ENCODE measurements around the gene CNPY3. TPM values are rescaled to one million over a fixed set of nuclear protein-coding genes. Genes with fewer than 3 reads are reported as not detected.

The CNPY3 gene
- polyA plus RNA-seq, 1 donor (not counting 4 experiments of a cell fraction or from before 2014, with no cell fraction given): 19.7 TPM

- Histone ChIP-seq H3K4me2 (ENCODE audit: control insufficient read depth, extremely low read depth, insufficient read depth, low read depth, low read length) (no peak overlapping the region), H3K36me3 (ENCODE audit: control insufficient read depth in 2 of 2, extremely low read depth in 1 of 2, insufficient read depth in 2 of 2, low read length in 2 of 2) (no peaks in the 10 kb centered on the region), H3K9me1 (ENCODE audit: control insufficient read depth, extremely low read depth, insufficient read depth, low read length) (no peaks in the 10 kb centered on the region), H3K9me3 (ENCODE audit: control insufficient read depth, low read depth, low read length) (no peaks in the 10 kb centered on the region), H4K20me1 (ENCODE audit: control insufficient read depth, extremely low read depth, insufficient read depth, low read length) (no peaks in the 10 kb centered on the region), H3K27me3 (ENCODE audit: control insufficient read depth, extremely low read depth, insufficient read depth, low read length) (no peaks in the 10 kb centered on the region), H3K4me1 (ENCODE audit: control insufficient read depth, extremely low read depth, insufficient read depth, low read length) (peaks cover 8% of the 10 kb centered on the region), H3K9ac (ENCODE audit: control insufficient read depth, extremely low read depth, insufficient read depth, low read length) (no peak overlapping the region), H3K4me3 (ENCODE audit: control insufficient read depth in 2 of 3, extremely low read depth in 1 of 3, insufficient read depth in 2 of 3, low read depth in 1 of 3, low read length in 3 of 3) (no peak overlapping the region), H3K27ac (ENCODE audit: control insufficient read depth, insufficient read depth, low read length) (no peak overlapping the region), H3K79me2 (ENCODE audit: control insufficient read depth, insufficient read depth, low read length) (no peaks in the 10 kb centered on the region), H2AFZ (ENCODE audit: control insufficient read depth, low read length) (no peak overlapping the region)
- dilution Hi-C loops (cut with MboI; ENCODE audit: extremely low pct_ligation_motif_present, low sequenced_read_pairs): no loop called here
- DNase-seq (ENCODE audit: low read depth, low spot score): no peak
- TF ChIP-seq EZH2 (IDR thresholded peaks at IDR 0.05; ENCODE audit: low read length) (no peak), CTCF (optimal IDR thresholded peaks at IDR 0.05 in 1 of 3, IDR thresholded peaks at IDR 0.05 in 1 of 3, conservative IDR thresholded peaks at IDR 0.05 in 1 of 3; ENCODE audit: extremely low read depth in 1 of 3, insufficient read depth in 2 of 3, low read length in 3 of 3) (no peak)
- no peak for FAIRE-seq
Observed at GRCh38 chr6:42923666-42924065, 5.6 kb upstream of the CNPY3 start.

GRCh38 chr6:42925248-42925857 is 3.9 kb upstream of the CNPY3 start:
- H2AFZ ChIP-seq (ENCODE audit: control insufficient read depth, low read length): no peak overlapping the region
- no peak overlapping the region for H3K4me3 ChIP-seq (ENCODE audit: control insufficient read depth in 2 of 3, extremely low read depth in 1 of 3, insufficient read depth in 2 of 3, low read depth in 1 of 3, low read length in 3 of 3)
- no peak overlapping the region for H3K27ac ChIP-seq (ENCODE audit: control insufficient read depth, insufficient read depth, low read length)
- H4K20me1 ChIP-seq (ENCODE audit: control insufficient read depth, extremely low read depth, insufficient read depth, low read length): no peaks in the 10 kb centered on the region
- no peaks in the 10 kb centered on the region for H3K27me3 ChIP-seq (ENCODE audit: control insufficient read depth, extremely low read depth, insufficient read depth, low read length)
- DNase-seq (ENCODE audit: low read depth, low spot score) (no peak), FAIRE-seq (no peak)
- dilution Hi-C loops (cut with MboI; ENCODE audit: extremely low pct_ligation_motif_present, low sequenced_read_pairs): no loop called here
- H3K9me3 ChIP-seq (ENCODE audit: control insufficient read depth, low read depth, low read length): no peaks in the 10 kb centered on the region
- no peak overlapping the region for H3K4me2 ChIP-seq (ENCODE audit: control insufficient read depth, extremely low read depth, insufficient read depth, low read depth, low read length)
- H3K9me1 ChIP-seq (ENCODE audit: control insufficient read depth, extremely low read depth, insufficient read depth, low read length): no peaks in the 10 kb centered on the region
- H3K79me2 ChIP-seq (ENCODE audit: control insufficient read depth, insufficient read depth, low read length): peaks cover 3% of the 10 kb centered on the region
- H3K36me3 ChIP-seq (ENCODE audit: control insufficient read depth in 2 of 2, extremely low read depth in 1 of 2, insufficient read depth in 2 of 2, low read length in 2 of 2): no peaks in the 10 kb centered on the region
- no peak overlapping the region for H3K9ac ChIP-seq (ENCODE audit: control insufficient read depth, extremely low read depth, insufficient read depth, low read length)
- no peak for TF ChIP-seq EZH2 (IDR thresholded peaks at IDR 0.05; ENCODE audit: low read length)
- no peak for TF ChIP-seq CTCF (optimal IDR thresholded peaks at IDR 0.05 in 1 of 3, IDR thresholded peaks at IDR 0.05 in 1 of 3, conservative IDR thresholded peaks at IDR 0.05 in 1 of 3; ENCODE audit: extremely low read depth in 1 of 3, insufficient read depth in 2 of 3, low read length in 3 of 3)
- peaks cover 11% of the 10 kb centered on the region for H3K4me1 ChIP-seq (ENCODE audit: control insufficient read depth, extremely low read depth, insufficient read depth, low read length)

Data from keratinocyte (primary cell).